ENCODE data around the gene WDR86.

The WDR86 gene

GRCh38 chr7:151426904-151427704 is 17.3 kb upstream of the WDR86 start:
- Histone ChIP-seq H3K4me1 (ENCODE audit: insufficient read depth, low read length) (peaks cover 24% of the 10 kb centered on the region; the same call in 1 of the 2 replicates), H3K9ac (ENCODE audit: low read depth, low read length) (no peak overlapping the region), H3K9me3 (ENCODE audit: control insufficient read depth, insufficient read depth, low read length) (peaks cover 3% of the 10 kb centered on the region), H3K36me3 (ENCODE audit: insufficient read depth, low read length) (no peaks in the 10 kb centered on the region)

GRCh38 chr7:151426441-151426903 is 16.6 kb upstream of the WDR86 start:
- H3K9ac ChIP-seq (ENCODE audit: low read depth, low read length): no peak overlapping the region
- H3K4me1 ChIP-seq (ENCODE audit: insufficient read depth, low read length): peaks cover 24% of the 10 kb centered on the region; the same call in 1 of the 2 replicates
- H3K9me3 ChIP-seq (ENCODE audit: control insufficient read depth, insufficient read depth, low read length): peaks cover 7% of the 10 kb centered on the region
- no peaks in the 10 kb centered on the region for H3K36me3 ChIP-seq (ENCODE audit: insufficient read depth, low read length)

- Histone ChIP-seq H3K4me1 (ENCODE audit: insufficient read depth, low read length) (peaks cover 24% of the 10 kb centered on the region; the same call in 1 of the 2 replicates), H3K9me3 (ENCODE audit: control insufficient read depth, insufficient read depth, low read length) (peaks cover 7% of the 10 kb centered on the region)
Measured at GRCh38 chr7:151425670-151426440, 16.0 kb upstream of the WDR86 start.

GRCh38 chr7:151424799-151425198 is 15.0 kb upstream of the WDR86 start:
- Histone ChIP-seq H3K4me1 (ENCODE audit: insufficient read depth, low read length) (peaks cover 17% of the 10 kb centered on the region; the same call in 1 of the 2 replicates), H3K9ac (ENCODE audit: low read depth, low read length) (no peak overlapping the region), H3K36me3 (ENCODE audit: insufficient read depth, low read length) (no peaks in the 10 kb centered on the region), H3K9me3 (ENCODE audit: control insufficient read depth, insufficient read depth, low read length) (peaks cover 7% of the 10 kb centered on the region)

More at GRCh38 chr7:151425670-151426440, 16.0 kb upstream of the WDR86 start:
- H3K9ac ChIP-seq (ENCODE audit: low read depth, low read length): no peak overlapping the region
- H3K36me3 ChIP-seq (ENCODE audit: insufficient read depth, low read length): no peaks in the 10 kb centered on the region

- H3K4me1 ChIP-seq (ENCODE audit: insufficient read depth, low read length): peaks cover 10% of the 10 kb centered on the region; the same call in 1 of the 2 replicates
Measured at GRCh38 chr7:151423936-151424335, 14.1 kb upstream of the WDR86 start.

GRCh38 chr7:151423226-151423625 is 13.4 kb upstream of the WDR86 start:
- H3K4me1 ChIP-seq (ENCODE audit: insufficient read depth, low read length): peaks cover 3% of the 10 kb centered on the region; the same call in 1 of the 2 replicates
- peaks cover 7% of the 10 kb centered on the region for H3K9me3 ChIP-seq (ENCODE audit: control insufficient read depth, insufficient read depth, low read length)
- no peak overlapping the region for H3K9ac ChIP-seq (ENCODE audit: low read depth, low read length)
- no peaks in the 10 kb centered on the region for H3K36me3 ChIP-seq (ENCODE audit: insufficient read depth, low read length)

More at GRCh38 chr7:151423936-151424335, 14.1 kb upstream of the WDR86 start:
- Histone ChIP-seq H3K9ac (ENCODE audit: low read depth, low read length) (no peak overlapping the region), H3K36me3 (ENCODE audit: insufficient read depth, low read length) (no peaks in the 10 kb centered on the region), H3K9me3 (ENCODE audit: control insufficient read depth, insufficient read depth, low read length) (peaks cover 7% of the 10 kb centered on the region)

- H3K9me3 ChIP-seq (ENCODE audit: control insufficient read depth, insufficient read depth, low read length): peaks cover 7% of the 10 kb centered on the region
Measured at GRCh38 chr7:151422212-151422611, 12.4 kb upstream of the WDR86 start.

GRCh38 chr7:151420144-151420543 is 10.3 kb upstream of the WDR86 start:
- Histone ChIP-seq H3K36me3 (ENCODE audit: insufficient read depth, low read length) (no peaks in the 10 kb centered on the region), H3K4me1 (ENCODE audit: insufficient read depth, low read length) (peaks cover 4% of the 10 kb centered on the region), H3K9ac (ENCODE audit: low read depth, low read length) (no peak overlapping the region), H3K9me3 (ENCODE audit: control insufficient read depth, insufficient read depth, low read length) (peaks cover 7% of the 10 kb centered on the region)

More at GRCh38 chr7:151422212-151422611, 12.4 kb upstream of the WDR86 start:
- no peak overlapping the region for H3K9ac ChIP-seq (ENCODE audit: low read depth, low read length)
- no peaks in the 10 kb centered on the region for H3K36me3 ChIP-seq (ENCODE audit: insufficient read depth, low read length)
- H3K4me1 ChIP-seq (ENCODE audit: insufficient read depth, low read length): no peaks in the 10 kb centered on the region

- Histone ChIP-seq H3K9ac (ENCODE audit: low read depth, low read length) (no peak overlapping the region), H3K4me1 (ENCODE audit: insufficient read depth, low read length) (peaks cover 4% of the 10 kb centered on the region), H3K36me3 (ENCODE audit: insufficient read depth, low read length) (no peaks in the 10 kb centered on the region), H3K9me3 (ENCODE audit: control insufficient read depth, insufficient read depth, low read length) (peaks cover 3% of the 10 kb centered on the region; the same call in 1 of the 2 replicates)
Measured at GRCh38 chr7:151416941-151417315, 7.1 kb upstream of the WDR86 start.

- Histone ChIP-seq H3K4me1 (ENCODE audit: insufficient read depth, low read length) (peaks cover 10% of the 10 kb centered on the region), H3K36me3 (ENCODE audit: insufficient read depth, low read length) (no peaks in the 10 kb centered on the region), H3K9me3 (ENCODE audit: control insufficient read depth, insufficient read depth, low read length) (no peaks in the 10 kb centered on the region), H3K9ac (ENCODE audit: low read depth, low read length) (no peak overlapping the region)
Measured at GRCh38 chr7:151416112-151416940, 6.5 kb upstream of the WDR86 start.

GRCh38 chr7:151415375-151416105 is 5.7 kb upstream of the WDR86 start:
- Histone ChIP-seq H3K9ac (ENCODE audit: low read depth, low read length) (no peak overlapping the region), H3K9me3 (ENCODE audit: control insufficient read depth, insufficient read depth, low read length) (no peaks in the 10 kb centered on the region), H3K36me3 (ENCODE audit: insufficient read depth, low read length) (no peaks in the 10 kb centered on the region), H3K4me1 (ENCODE audit: insufficient read depth, low read length) (peaks cover 17% of the 10 kb centered on the region)

- Histone ChIP-seq H3K9ac (ENCODE audit: low read depth, low read length) (no peak overlapping the region), H3K4me1 (ENCODE audit: insufficient read depth, low read length) (peaks cover 21% of the 10 kb centered on the region), H3K9me3 (ENCODE audit: control insufficient read depth, insufficient read depth, low read length) (no peaks in the 10 kb centered on the region), H3K36me3 (ENCODE audit: insufficient read depth, low read length) (no peaks in the 10 kb centered on the region)
Measured at GRCh38 chr7:151413241-151413640, 3.4 kb upstream of the WDR86 start.

GRCh38 chr7:151412318-151412717 is 2.5 kb upstream of the WDR86 start:
- Histone ChIP-seq H3K9ac (ENCODE audit: low read depth, low read length) (no peak overlapping the region), H3K9me3 (ENCODE audit: control insufficient read depth, insufficient read depth, low read length) (no peaks in the 10 kb centered on the region), H3K4me1 (ENCODE audit: insufficient read depth, low read length) (peaks cover 21% of the 10 kb centered on the region), H3K36me3 (ENCODE audit: insufficient read depth, low read length) (no peaks in the 10 kb centered on the region)
